ENCODE measurements around the gene PRRT3.
A peak's percentile ranks its signal among the peaks of the same experiment; 100 is the strongest.

PRRT3 gene

GRCh38 chr3:9951962-9952805 lies at the start of gene PRRT3:
Gene PRRT3, minus strand, starts transcription at chr3:9952408. Its CDS starts 2,293 bp downstream, at chr3:9950115.
- no peak for FAIRE-seq
- peak; percentile 76 for DNase-seq (ENCODE audit: insufficient read length, low spot score)

- FAIRE-seq (no peak), DNase-seq (ENCODE audit: insufficient read length, low spot score) (no peak)
Observed at GRCh38 chr3:10000686-10001085, 48.5 kb upstream of the PRRT3 start.

- DNase-seq (ENCODE audit: insufficient read length, low spot score) (no peak), FAIRE-seq (no peak)
Observed at GRCh38 chr3:9994086-9994844, 42.1 kb upstream of the PRRT3 start.

- DNase-seq (ENCODE audit: insufficient read length, low spot score) = no peak
- no peak for FAIRE-seq
Observed at GRCh38 chr3:9986230-9986725, 34.1 kb upstream of the PRRT3 start.

- DNase-seq (ENCODE audit: insufficient read length, low spot score) = no peak
- no peak for FAIRE-seq
Observed at GRCh38 chr3:9980251-9980650, 28.0 kb upstream of the PRRT3 start.

GRCh38 chr3:9978710-9979305 lies 26.6 kb upstream of the PRRT3 start:
- FAIRE-seq = no peak
- no peak for DNase-seq (ENCODE audit: insufficient read length, low spot score)

- DNase-seq (ENCODE audit: insufficient read length, low spot score) (no peak), FAIRE-seq (no peak)
Observed at GRCh38 chr3:9976721-9977709, 24.8 kb upstream of the PRRT3 start.

GRCh38 chr3:9970020-9970652 lies 17.9 kb upstream of the PRRT3 start:
- DNase-seq (ENCODE audit: insufficient read length, low spot score) (no peak), FAIRE-seq (no peak)

GRCh38 chr3:9969632-9970019 lies 17.4 kb upstream of the PRRT3 start:
- DNase-seq (ENCODE audit: insufficient read length, low spot score) = no peak
- no peak for FAIRE-seq

- DNase-seq (ENCODE audit: insufficient read length, low spot score) (no peak), FAIRE-seq (no peak)
Observed at GRCh38 chr3:9966841-9967240, 14.6 kb upstream of the PRRT3 start.

GRCh38 chr3:9965200-9965875 lies 13.1 kb upstream of the PRRT3 start:
- DNase-seq (ENCODE audit: insufficient read length, low spot score) (no peak), FAIRE-seq (no peak)

GRCh38 chr3:9957214-9957613 lies 5.0 kb upstream of the PRRT3 start:
- DNase-seq (ENCODE audit: insufficient read length, low spot score) = no peak
- FAIRE-seq = no peak

- no peak for FAIRE-seq
Observed at GRCh38 chr3:9955611-9956352, 3.6 kb upstream of the PRRT3 start.

GRCh38 chr3:9955067-9955502 lies 2.9 kb upstream of the PRRT3 start:
- FAIRE-seq = no peak
- DNase-seq (ENCODE audit: insufficient read length, low spot score) = no peak

More at GRCh38 chr3:9955611-9956352, 3.6 kb upstream of the PRRT3 start:
- DNase-seq (ENCODE audit: insufficient read length, low spot score) = no peak

GRCh38 chr3:9951598-9951961 lies 628 bp downstream of the PRRT3 start:
- DNase-seq (ENCODE audit: insufficient read length, low spot score) (no peak), FAIRE-seq (no peak)

GRCh38 chr3:9951126-9951525 lies 1.1 kb downstream of the PRRT3 start:
- FAIRE-seq (peak; percentile 35), DNase-seq (ENCODE audit: insufficient read length, low spot score) (peak; percentile 57)

- no peak for DNase-seq (ENCODE audit: insufficient read length, low spot score)
- FAIRE-seq = no peak
Observed at GRCh38 chr3:9949626-9950025, 2.6 kb downstream of the PRRT3 start.

GRCh38 chr3:9949115-9949514 lies 3.1 kb downstream of the PRRT3 start:
- no peak for FAIRE-seq

More at GRCh38 chr3:9949115-9949514, 3.1 kb downstream of the PRRT3 start:
- DNase-seq (ENCODE audit: insufficient read length, low spot score) = no peak
